Left ventricle myocardium inferior (tissue), 1 donor: Measurements from ENCODE around the gene COL7A1. TPM values are rescaled to one million over a fixed set of nuclear protein-coding genes. Genes with fewer than 3 reads are reported as not detected.

Experiments
- DNase-seq: peaks from one replicate; pipeline ENCODE4 v3.0.0-alpha.2; 2020
- H3K27ac ChIP-seq: fragments of 200-600 bp; replicated peaks from 2 replicates; pipeline ENCODE4 v1.8.0; 2021
- H3K27me3 ChIP-seq: fragments of 200-600 bp; 2 replicates; pipeline ENCODE4 v1.8.0; 2021; ENCODE audit warnings: low read depth
- H3K36me3 ChIP-seq: fragments of 200-600 bp; 2 replicates; pipeline ENCODE4 v1.8.0; 2021
- H3K4me1 ChIP-seq: fragments of 200-600 bp; 2 replicates; pipeline ENCODE4 v1.8.0; 2021
- H3K4me3 ChIP-seq: fragments of 200-600 bp; 2 replicates; pipeline ENCODE4 v1.8.0; 2021; ENCODE audit warnings: mild to moderate bottlenecking, moderate library complexity
- H3K9me3 ChIP-seq: fragments of 200-600 bp; replicated peaks from 2 replicates; pipeline ENCODE4 v1.8.0; 2021
- CTCF ChIP-seq: fragments of 200-600 bp; IDR thresholded peaks from 2 replicates; pipeline ENCODE4 v1.8.0; 2021; ENCODE audit warnings: antibody characterized with exemption, mild to moderate bottlenecking, borderline replicate concordance
- intact Hi-C: fragments of 100-400 bp; cut with micrococcal nuclease; formaldehyde crosslinking; loops from one replicate; pipeline ENCODE4 v1.11.0; 2022
- total RNA-seq: library from RNA; stranded (reverse); fragmentation: NEBNext Ultra II Directional; extraction: Animal tissue kit (Norgen Biotek cat#: 25700); gene quantifications from one replicate; pipeline ENCODE4 v1.2.1, GENCODE V29; 2021
- donor health status: DM: no; HTN: yes; CAD: no; lungs with severe emphysema.

COL7A1 gene
- total RNA-seq, 1 donor from 2014 or later = 24.4 TPM

GRCh38 chr3:48575366-48575765 lies 19.8 kb downstream of the COL7A1 start:
- H3K4me3 ChIP-seq = no peak overlapping the region
- intact Hi-C loops = no loop called here
- TF ChIP-seq CTCF = no peak
- H3K9me3 ChIP-seq = no peaks in the 10 kb centered on the region
- no peak overlapping the region for H3K27ac ChIP-seq
- H3K4me1 ChIP-seq = no peaks in the 10 kb centered on the region
- H3K36me3 ChIP-seq = peaks cover 13% of the 10 kb centered on the region
- H3K27me3 ChIP-seq = no peaks in the 10 kb centered on the region
- no peak for DNase-seq

GRCh38 chr3:48573973-48574585 lies 21.1 kb downstream of the COL7A1 start:
- intact Hi-C loops = no loop called here
- H3K4me1 ChIP-seq = no peaks in the 10 kb centered on the region
- peaks cover 13% of the 10 kb centered on the region for H3K36me3 ChIP-seq
- no peaks in the 10 kb centered on the region for H3K27me3 ChIP-seq
- H3K9me3 ChIP-seq = no peaks in the 10 kb centered on the region
- no peak overlapping the region for H3K27ac ChIP-seq
- TF ChIP-seq CTCF = no peak
- no peak overlapping the region for H3K4me3 ChIP-seq
- DNase-seq = no peak

GRCh38 chr3:48572517-48572916 lies 22.6 kb downstream of the COL7A1 start:
- H3K36me3 ChIP-seq = peaks cover 9% of the 10 kb centered on the region
- no peak overlapping the region for H3K4me3 ChIP-seq
- DNase-seq = no peak
- no peaks in the 10 kb centered on the region for H3K9me3 ChIP-seq
- H3K4me1 ChIP-seq = no peaks in the 10 kb centered on the region
- no peak for TF ChIP-seq CTCF
- intact Hi-C loops = no loop called here
- H3K27ac ChIP-seq = no peak overlapping the region
- H3K27me3 ChIP-seq = no peaks in the 10 kb centered on the region

- no peaks in the 10 kb centered on the region for H3K4me1 ChIP-seq
- no peak overlapping the region for H3K27ac ChIP-seq
- TF ChIP-seq CTCF = no peak
- peaks cover 3% of the 10 kb centered on the region for H3K36me3 ChIP-seq
- intact Hi-C loops = no loop called here
- H3K27me3 ChIP-seq = no peaks in the 10 kb centered on the region
- DNase-seq = no peak
- no peak overlapping the region for H3K4me3 ChIP-seq
- no peaks in the 10 kb centered on the region for H3K9me3 ChIP-seq
Measured at GRCh38 chr3:48571938-48572337, 23.2 kb downstream of the COL7A1 start.

GRCh38 chr3:48569808-48570450 lies 25.2 kb downstream of the COL7A1 start:
- Histone ChIP-seq H3K27ac (no peak overlapping the region), H3K27me3 (no peaks in the 10 kb centered on the region), H3K4me1 (no peaks in the 10 kb centered on the region), H3K36me3 (no peaks in the 10 kb centered on the region), H3K4me3 (no peak overlapping the region), H3K9me3 (no peaks in the 10 kb centered on the region)
- intact Hi-C loops = no loop called here
- TF ChIP-seq CTCF = no peak
- DNase-seq = no peak
